HepG2 (cell line): Measurements from ENCODE around the gene BPIFB4.

Experiments used
- AGO2 ChIP-seq: fragments of 200-400 bp; formaldehyde crosslinking; optimal IDR thresholded peaks from 2 replicates; pipeline ENCODE3; 2017; ENCODE audit warnings: mild to moderate bottlenecking, low read depth, low read length, moderate library complexity
- MAFK ChIP-seq, 2 experiments: IDR thresholded peaks in 1 of 2; conservative IDR thresholded peaks in 1 of 2; 2 replicates each; pipeline ENCODE4 v1.6.1; 2011; ENCODE audit warnings: improper control_type of control experiment in 2 of 2, low read length in 2 of 2
- POLR2A ChIP-seq, 2 experiments: IDR thresholded peaks; 2 replicates each; pipeline ENCODE4 v1.6.1; 2011; ENCODE audit warnings: low read depth in 2 of 2, low read length in 2 of 2, mild to moderate bottlenecking in 1 of 2, moderate library complexity in 1 of 2; ENCODE audit not compliant: insufficient read depth in 1 of 2
- ZBTB7A ChIP-seq: sonication (generic); formaldehyde crosslinking; IDR thresholded peaks from 2 replicates; pipeline ENCODE4 v1.8.0; 2022; ENCODE audit warnings: mild to moderate bottlenecking, missing genetic modification reagents
- ZFP62 ChIP-seq: sonication (generic); formaldehyde crosslinking; IDR thresholded peaks from 2 replicates; pipeline ENCODE4 v1.4.0; 2020; ENCODE audit warnings: missing genetic modification reagents
- ZNF354B ChIP-seq: sonication (generic); formaldehyde crosslinking; IDR thresholded peaks from 2 replicates; pipeline ENCODE4 v1.8.0; 2022; ENCODE audit warnings: mild to moderate bottlenecking, missing genetic modification reagents

GRCh38 chr20:33082546-33082945 lies 3.1 kb downstream of the BPIFB4 start:
- TF ChIP-seq ZFP62 (CRISPR knock-in tag), result no peak
- no peak for TF ChIP-seq MAFK (conservative IDR thresholded peaks at IDR 0.05 in 1 of 2, IDR thresholded peaks at IDR 0.05 in 1 of 2; ENCODE audit: low read length in 2 of 2)
- TF ChIP-seq AGO2, result no peak
- no peak for TF ChIP-seq ZNF354B (CRISPR knock-in tag)
- TF ChIP-seq ZBTB7A (CRISPR knock-in tag), result no peak
- TF ChIP-seq POLR2A (IDR thresholded peaks at IDR 0.05; ENCODE audit: insufficient read depth in 1 of 2, low read depth in 2 of 2, low read length in 2 of 2), result no peak
